ENCODE measurements around the gene GJD3.

GRCh38 chr17:40361925-40362695 lies 2.4 kb downstream of the GJD3 start:
- no peak for TF ChIP-seq POLR2A (IDR thresholded peaks at IDR 0.05)
- TF ChIP-seq CTCF (IDR thresholded peaks at IDR 0.05) = no peak
- TF ChIP-seq POLR2AphosphoS5 (IDR thresholded peaks at IDR 0.05) = no peak

Measured in suprapubic skin (tissue), 4 donors.